Fibroblast of villous mesenchyme (primary cell): Measurements from ENCODE around the gene STIM1. TPM values are rescaled to one million over a fixed set of nuclear protein-coding genes. Genes with fewer than 3 reads are reported as not detected.

Source experiments
- DNase-seq: peaks from one replicate; pipeline ENCODE4 v3.0.0-alpha.2; 2010; ENCODE audit warnings: low read depth
- H3K4me3 ChIP-seq: 2 replicates; pipeline ENCODE4 v1.5.1; 2011; ENCODE audit warnings: low read depth, mild to moderate bottlenecking, low read length
- CTCF ChIP-seq: IDR thresholded peaks from 2 replicates; pipeline ENCODE4 v1.5.1; 2012; ENCODE audit warnings: low read depth, mild to moderate bottlenecking, low read length; ENCODE audit not compliant: insufficient read depth
- total RNA-seq: library from RNA; depleted of rRNA; stranded (reverse); fragments of >200 nt; gene quantifications from 2 replicates; pipeline ENCODE4 v1.2.3, GENCODE V29; 2012

Gene STIM1
- total RNA-seq, 1 donor: 36.7 TPM

GRCh38 chr11:3853899-3854659 lies 1.4 kb upstream of the STIM1 start:
- H3K4me3 ChIP-seq: peak overlapping the region; percentile 7
- DNase-seq: no peak
- TF ChIP-seq CTCF: no peak

- H3K4me3 ChIP-seq: peak overlapping the region; percentile 7
- no peak for TF ChIP-seq CTCF
- no peak for DNase-seq
These were observed 846 bp upstream of the STIM1 start for GRCh38 chr11:3854660-3854976.

- H3K4me3 ChIP-seq: peak overlapping the region; percentile 80
- no peak for TF ChIP-seq CTCF
- no peak for DNase-seq
These were observed 486 bp downstream of the STIM1 start for GRCh38 chr11:3855808-3856491.

- no peak for TF ChIP-seq CTCF
- no peak for DNase-seq
- peak overlapping the region; percentile 80 for H3K4me3 ChIP-seq
These were observed 1.5 kb downstream of the STIM1 start for GRCh38 chr11:3856856-3857553.

GRCh38 chr11:3857628-3858027 lies 2.2 kb downstream of the STIM1 start:
- no peak for TF ChIP-seq CTCF
- no peak overlapping the region for H3K4me3 ChIP-seq
- DNase-seq: no peak

GRCh38 chr11:3859373-3859881 lies 4.0 kb downstream of the STIM1 start:
- no peak overlapping the region for H3K4me3 ChIP-seq
- no peak for TF ChIP-seq CTCF
- DNase-seq: no peak
